K562 (cell line): ENCODE data around the gene GRAMD2B. TPM values are rescaled to one million over a fixed set of nuclear protein-coding genes. Genes with fewer than 3 reads are reported as not detected.

Source experiments
- ATAC-seq: fragments of 200-7000 bp; cut with Tn5 transposase; 3 replicates; pipeline ENCODE4 v1.9.1; 2020; ENCODE audit warnings: moderate library complexity
- BruUV-seq: library from RNA; stranded (reverse); fragments of 400-500 nt; replicated peaks from 2 replicates; lab custom pipeline; 2021; lab: Mats Ljungman, UMichigan
- CTCF ChIA-PET: fragments of 300-600 bp; formaldehyde crosslinking; extraction: SDS; loops from one replicate; lab custom pipeline; 2021; ENCODE audit warnings: low intra/inter-chr PET ratio; lab: Yijun Ruan, JAX
- POLR2A ChIA-PET: fragments of 300-600, 350-650 bp; sonication (Branson Sonifier 250); formaldehyde crosslinking; extraction: SDS; loops from one replicate; lab custom pipeline; 2021; ENCODE audit warnings: antibody characterized with exemption, inconsistent platforms; lab: Yijun Ruan, JAX
- DNase-seq, 4 experiments: peaks; one replicate each; pipeline versions ENCODE4 v3.0.0 to v3.0.0-alpha.2; 2011 to 2018; ENCODE audit warnings: low spot score in 3 of 4, mixed read lengths in 3 of 4; ENCODE audit errors: extremely low read depth in 1 of 4
- FAIRE-seq: peaks from 2 replicates; lab custom pipeline; 2011; peaks lifted over from hg19 to GRCh38; lab: Jason Lieb, UNC
- H2AFZ ChIP-seq: 2 replicates; pipeline ENCODE4 v1.6.0; 2011; ENCODE audit warnings: low read depth, low read length, control low read depth, inconsistent platforms
- H3K27ac ChIP-seq: fragments of 200-600 bp; 3 replicates; pipeline ENCODE4 v1.8.0; 2011; ENCODE audit warnings: low read depth, mild to moderate bottlenecking, control low read depth, inconsistent platforms, low read length, moderate library complexity, mixed read lengths; ENCODE audit errors: extremely low read depth
- H3K27me3 ChIP-seq, 2 experiments: fragments of 300-600 bp in 1 of 2; 2 replicates in 1 of 2; 3 replicates in 1 of 2; pipeline versions ENCODE4 v1.6.0 to v1.8.0; 2011; ENCODE audit warnings: inconsistent platforms in 2 of 2, low read length in 2 of 2, mild to moderate bottlenecking in 1 of 2, mixed read lengths in 1 of 2, moderate library complexity in 1 of 2; ENCODE audit not compliant: control insufficient read depth in 2 of 2, insufficient read depth in 2 of 2
- H3K36me3 ChIP-seq: fragments of 300-600 bp; 3 replicates; pipeline ENCODE4 v1.8.0; 2011; ENCODE audit warnings: mild to moderate bottlenecking, low read length, inconsistent platforms; ENCODE audit not compliant: control insufficient read depth, insufficient read depth
- H3K4me1 ChIP-seq, 2 experiments: fragments of 200-600 bp in 1 of 2; replicated peaks in 1 of 2; 2 replicates in 1 of 2; 3 replicates in 1 of 2; pipeline versions ENCODE4 v1.5.1 to v1.8.0; 2011; ENCODE audit warnings: inconsistent platforms in 2 of 2, low read length in 2 of 2, mild to moderate bottlenecking in 1 of 2, mixed read lengths in 1 of 2, moderate library complexity in 1 of 2; ENCODE audit not compliant: control insufficient read depth in 2 of 2, insufficient read depth in 2 of 2
- H3K4me2 ChIP-seq: 2 replicates; pipeline ENCODE4 v1.6.1; 2011; ENCODE audit warnings: low read length, control low read depth, inconsistent platforms, mixed read lengths; ENCODE audit not compliant: insufficient read depth
- H3K4me3 ChIP-seq: fragments of 200-600 bp; sonication (generic), shearing (Covaris generic); 2 replicates; pipeline ENCODE4 v1.5.1; 2016; ENCODE audit warnings: control low read depth, inconsistent platforms
- H3K79me2 ChIP-seq: fragments of 200-600 bp; 3 replicates; pipeline ENCODE4 v1.8.0; 2011; ENCODE audit warnings: low read length, inconsistent platforms; ENCODE audit not compliant: control insufficient read depth, insufficient read depth
- H3K9ac ChIP-seq, 2 experiments: 2 replicates each; pipeline versions ENCODE4 v1.6.0 to v1.6.1; 2011; ENCODE audit warnings: low read depth in 2 of 2, low read length in 2 of 2, control low read depth in 1 of 2, inconsistent platforms in 1 of 2, mild to moderate bottlenecking in 1 of 2, mixed read lengths in 1 of 2; ENCODE audit not compliant: insufficient read depth in 1 of 2
- H3K9me1 ChIP-seq: one replicate; pipeline ENCODE4 v1.6.0; 2011; ENCODE audit warnings: inconsistent platforms, mild to moderate bottlenecking, low read length, moderate library complexity; ENCODE audit not compliant: control insufficient read depth, insufficient read depth
- H3K9me3 ChIP-seq: replicated peaks from 2 replicates; pipeline ENCODE4 v1.5.1; 2011; ENCODE audit warnings: low read depth, low read length, inconsistent platforms; ENCODE audit not compliant: control insufficient read depth, insufficient read depth
- H4K20me1 ChIP-seq: replicated peaks from 2 replicates; pipeline ENCODE4 v1.6.1; 2011; ENCODE audit warnings: low read length, inconsistent platforms, mixed read lengths; ENCODE audit not compliant: control insufficient read depth, insufficient read depth
- CBX3 ChIP-seq, 2 experiments: IDR thresholded peaks; 1 replicate in 1 of 2; 2 replicates in 1 of 2; pipeline ENCODE4 v1.6.1; 2012; ENCODE audit warnings: inconsistent platforms in 2 of 2, low read length in 2 of 2, borderline replicate concordance in 1 of 2, control low read depth in 1 of 2
- CBX5 ChIP-seq: IDR thresholded peaks from 2 replicates; pipeline ENCODE4 v1.6.1; 2014; ENCODE audit warnings: low read depth, borderline replicate concordance
- ETS2 ChIP-seq: IDR thresholded peaks from 2 replicates; pipeline ENCODE4 v1.6.1; 2016; ENCODE audit warnings: borderline replicate concordance, missing genetic modification characterization, mild to moderate bottlenecking, moderate library complexity, missing compliant biosample characterization; ENCODE audit not compliant: poor library complexity, severe bottlenecking
- HSF4 ChIP-seq: fragments of 250-450 bp; sonication (Bioruptor Pico); IDR thresholded peaks from 2 replicates; pipeline ENCODE4 v2.1.2; 2022; ENCODE audit warnings: mild to moderate bottlenecking, moderate library complexity, borderline replicate concordance
- MLX ChIP-seq, 2 experiments: fragments of 450-650 bp in 1 of 2; sonication (generic) in 1 of 2; formaldehyde crosslinking; conservative IDR thresholded peaks; 2 replicates each; pipeline versions ENCODE4 v1.4.0 to v1.8.1; 2020 to 2022; ENCODE audit warnings: mild to moderate bottlenecking in 1 of 2, missing genetic modification reagents in 1 of 2
- MNT ChIP-seq, 2 experiments: fragments of 450-650 bp; conservative IDR thresholded peaks; 2 replicates each; pipeline ENCODE4 v1.6.1; 2017; ENCODE audit warnings: mild to moderate bottlenecking in 2 of 2, moderate library complexity in 2 of 2
- TRIM28 ChIP-seq: fragments of 450-650 bp; IDR thresholded peaks from 2 replicates; pipeline ENCODE4 v1.6.1; 2017
- ZBTB11 ChIP-seq, 3 experiments: fragments of 200-800 bp in 1 of 3; fragments of 250-450 bp in 1 of 3; fragments of 450-650 bp in 1 of 3; sonication (Bioruptor Pico) in 1 of 3; sonication (Bioruptor generic) in 1 of 3; formaldehyde crosslinking in 1 of 3; IDR thresholded peaks; 2 replicates each; pipeline versions ENCODE4 v1.6.1 to v1.8.0; 2016 to 2022; ENCODE audit warnings: mild to moderate bottlenecking in 2 of 3, missing genetic modification characterization in 2 of 3, missing compliant biosample characterization in 1 of 3, moderate library complexity in 1 of 3
- ZFX ChIP-seq: sonication (generic); formaldehyde crosslinking; IDR thresholded peaks from 2 replicates; pipeline ENCODE4 v1.8.0; 2022; ENCODE audit warnings: mild to moderate bottlenecking, missing genetic modification reagents, moderate library complexity
- ZNF408 ChIP-seq: fragments of 250-450 bp; sonication (Bioruptor Pico); IDR thresholded peaks from 2 replicates; pipeline ENCODE4 v1.4.0; 2020; ENCODE audit warnings: low read depth, mild to moderate bottlenecking, moderate library complexity
- ZNF644 ChIP-seq: fragments of 200-800 bp; sonication (Bioruptor generic); IDR thresholded peaks from 2 replicates; pipeline ENCODE4 v1.6.1; 2016; ENCODE audit warnings: low read depth, missing genetic modification characterization, missing compliant biosample characterization
- WGBS: fragments of 100-300 bp; shearing (Covaris generic); methylation state at CpG from one replicate; pipeline ENCODE4 v1.1.6; 2016; ENCODE audit warnings: low coverage, mixed read lengths; ENCODE audit not compliant: insufficient coverage; ENCODE audit errors: missing lambda C conversion rate; 5-methylcytosine and 5-hydroxymethylcytosine counted together
- in situ Hi-C: fragments of 300-500 bp; cut with MboI; formaldehyde crosslinking; loops from 4 replicates; pipeline ENCODE4 v1.15.0; 2018; ENCODE audit warnings: inconsistent platforms, mixed read lengths
- intact Hi-C: fragments of 100-400 bp; cut with micrococcal nuclease; formaldehyde crosslinking; loops from 2 replicates; pipeline ENCODE4 v1.14.2; 2022
- polyA plus RNA-seq, 8 experiments: library from polyadenylated mRNA; depleted of rRNA in 4 of 8; stranded (reverse) in 5 of 8; unstranded in 3 of 8; fragments of >200 nt; fragmentation: Nextera tagmentation in 2 of 8; fragmentation: Illumina TruSeq in 1 of 8; extraction: Ambion mirVana in 2 of 8; extraction: Trizol in 1 of 8; gene quantifications; 2 replicates each; pipeline versions ENCODE4 v1.2.1 to v1.2.3, GENCODE V29; 2011 to 2014; ENCODE audit warnings: inconsistent platforms in 1 of 8, missing spikeins in 1 of 8
- total RNA-seq, 7 experiments: library from RNA; depleted of rRNA in 6 of 7; stranded (reverse); fragments of >200 nt in 6 of 7; fragmentation: Illumina TruSeq in 2 of 7; extraction: Trizol in 2 of 7; gene quantifications; 2 replicates each; pipeline versions ENCODE4 v1.2.1 to v1.2.3, GENCODE V29; 2011 to 2021; ENCODE audit warnings: low replicate concordance in 1 of 7
- TF ChIP-seq, protein P1 (sequence below): fragments of 450-650 bp; formaldehyde crosslinking; IDR thresholded peaks from 2 replicates; pipeline ENCODE4 v1.4.0; 2020; ENCODE audit warnings: mild to moderate bottlenecking, moderate library complexity

Gene GRAMD2B
- total and polyA plus RNA-seq, 9 of the 15 experiments (the other 6 are each of a cell fraction or from before 2014, with no cell fraction given) = 0.32 to 4.2 (median 1.4) TPM

DNA sequence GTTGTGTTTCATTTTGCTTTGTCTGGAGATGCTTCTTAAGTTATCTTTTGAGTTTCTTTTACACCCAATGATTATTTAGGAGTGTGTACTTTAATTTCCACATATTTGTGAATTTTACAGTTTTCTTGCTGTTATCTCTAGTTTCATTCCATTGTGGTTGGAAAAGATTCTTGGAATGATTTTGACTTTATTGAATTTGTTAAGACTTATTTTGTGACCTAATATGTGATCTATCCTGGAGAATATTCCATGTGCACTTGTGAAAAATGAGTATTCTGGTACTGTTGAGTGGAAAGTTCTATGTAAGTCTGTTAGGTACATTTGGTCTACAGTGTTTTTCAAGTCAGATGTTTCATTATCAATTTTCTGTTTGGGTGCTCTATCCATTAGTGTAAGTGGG, 24.4 kb upstream of the GRAMD2B start (continued):
- TF ChIP-seq MNT (conservative IDR thresholded peaks at IDR 0.05) (no peak), ZBTB11 (CRISPR knock-in tag; IDR thresholded peaks at IDR 0.05) (no peak), ZNF644 (no peak)

- 2% methylated on average over 3 of the region's 3 CpGs for WGBS
- no peak for DNase-seq
Measured at GRCh38 chr5:126400621-126401251, 22.5 kb upstream of the GRAMD2B start.

More at GRCh38 chr5:126400621-126401251, 22.5 kb upstream of the GRAMD2B start:
- ATAC-seq = no peak
- FAIRE-seq = no peak
- H3K9me1 ChIP-seq = no peaks in the 10 kb centered on the region
- no peaks in the 10 kb centered on the region for H4K20me1 ChIP-seq
- no peak overlapping the region for H3K27ac ChIP-seq
- no peak overlapping the region for H3K4me3 ChIP-seq
- intact Hi-C loops = no loop called here
- ChIA-PET CTCF (no interaction called here), POLR2A (no interaction called here)
- H3K79me2 ChIP-seq = no peaks in the 10 kb centered on the region
- H3K27me3 ChIP-seq = no peaks in the 10 kb centered on the region
- no TSS peak for BruUV-seq
- H3K4me2 ChIP-seq = no peak overlapping the region
- peaks cover 3% of the 10 kb centered on the region; the same call in 1 of the 2 replicates for H3K9me3 ChIP-seq
- no peak overlapping the region for H2AFZ ChIP-seq
- in situ Hi-C loops = no loop called here
- TF ChIP-seq CBX5 (0 out of 2 replicates have a peak, but pooled peaks have one; percentile 48), ZNF408 (CRISPR knock-in tag) (no peak), MLX (CRISPR knock-in tag; conservative IDR thresholded peaks at IDR 0.05) (no peak), HSF4 (CRISPR knock-in tag) (no peak), ETS2 (tag) (no peak), ZFX (CRISPR knock-in tag) (no peak), TRIM28 (0 out of 2 replicates have a peak, but pooled peaks have one; percentile 45), CBX3 (IDR thresholded peaks at IDR 0.05; ENCODE audit: borderline replicate concordance in 1 of 2, low read length in 2 of 2) (peak in 1 of 2 experiments; percentile 47; a peak in 1 of 3 replicates)
- TF ChIP-seq, protein P1, sequence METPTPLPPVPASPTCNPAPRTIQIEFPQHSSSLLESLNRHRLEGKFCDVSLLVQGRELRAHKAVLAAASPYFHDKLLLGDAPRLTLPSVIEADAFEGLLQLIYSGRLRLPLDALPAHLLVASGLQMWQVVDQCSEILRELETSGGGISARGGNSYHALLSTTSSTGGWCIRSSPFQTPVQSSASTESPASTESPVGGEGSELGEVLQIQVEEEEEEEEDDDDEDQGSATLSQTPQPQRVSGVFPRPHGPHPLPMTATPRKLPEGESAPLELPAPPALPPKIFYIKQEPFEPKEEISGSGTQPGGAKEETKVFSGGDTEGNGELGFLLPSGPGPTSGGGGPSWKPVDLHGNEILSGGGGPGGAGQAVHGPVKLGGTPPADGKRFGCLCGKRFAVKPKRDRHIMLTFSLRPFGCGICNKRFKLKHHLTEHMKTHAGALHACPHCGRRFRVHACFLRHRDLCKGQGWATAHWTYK (CRISPR knock-in tag) = no peak
- H3K4me1 ChIP-seq = no peaks in the 10 kb centered on the region
- H3K9ac ChIP-seq = no peak overlapping the region
- H3K36me3 ChIP-seq = no peaks in the 10 kb centered on the region
